HUDEP-2 (cell line): Measurements from ENCODE around the gene ADAMTS2.
"Not testable (repeated sequence)": the region's sequence is repeated elsewhere in the genome, so short reads cannot be mapped to it uniquely, and the experiment has no call there.

Source experiments
- DNase-seq, 76 experiments: peaks; one replicate each; lab custom pipeline; 2025; ENCODE audit not compliant: unreplicated experiment in 76 of 76; lab: John Stamatoyannopoulos, UW

The ADAMTS2 gene

DNA sequence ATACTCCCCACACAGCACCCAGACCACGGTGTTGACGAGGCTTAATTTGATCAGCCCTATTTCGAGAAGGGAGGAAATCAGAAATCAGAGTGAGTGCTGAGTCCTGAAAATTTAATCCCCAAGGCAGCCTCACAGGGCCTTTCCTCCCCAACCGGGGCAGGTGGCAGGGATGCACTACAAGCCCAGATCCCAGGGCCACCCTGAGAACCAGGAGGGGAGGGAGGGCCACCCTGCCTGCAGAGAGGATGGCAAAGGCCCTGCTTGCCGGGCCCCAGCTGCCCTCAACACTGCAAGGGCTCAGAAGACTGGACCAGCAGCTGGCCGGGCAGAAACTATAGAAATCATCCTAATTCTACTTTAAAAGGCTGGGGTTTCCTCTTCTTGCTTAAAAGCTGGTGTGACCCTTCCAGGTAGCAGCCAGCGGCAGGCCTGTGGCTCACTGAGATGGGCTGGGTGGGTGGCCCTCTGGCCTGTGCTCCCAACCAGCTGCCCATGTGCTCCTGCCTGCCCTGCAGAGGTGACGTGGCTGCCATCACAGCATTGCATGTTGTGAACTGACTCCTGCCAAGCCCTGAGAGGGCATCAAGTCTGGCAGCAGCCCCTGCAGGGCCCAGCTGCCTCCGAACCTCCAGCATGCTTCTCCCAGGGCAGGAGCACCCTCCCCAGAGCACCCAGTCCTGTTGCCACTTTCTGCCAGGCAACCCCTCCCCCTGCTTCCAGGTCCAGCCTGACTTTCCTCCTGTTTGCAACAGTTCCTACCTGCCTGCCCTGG, 122.8 kb downstream of the ADAMTS2 start:
- no peak for DNase-seq

DNA sequence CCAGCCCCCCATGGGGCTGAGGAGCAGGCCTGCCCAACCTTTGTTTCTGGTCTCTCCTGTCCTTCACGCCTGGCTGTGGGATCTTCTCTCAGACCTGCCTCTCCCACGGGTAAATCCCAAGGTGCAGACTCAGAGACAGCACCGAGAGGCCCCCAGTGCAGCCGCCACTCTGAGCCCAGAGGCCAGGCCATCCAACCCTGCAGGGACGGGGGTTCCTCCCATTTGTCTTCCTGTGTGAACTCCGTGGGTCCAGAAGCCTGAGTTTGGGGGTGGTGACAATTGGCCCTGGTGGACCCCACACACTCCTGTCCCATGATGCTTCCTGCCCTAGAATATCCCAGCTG, 123.4 kb downstream of the ADAMTS2 start:
- DNase-seq = no peak

GRCh38 chr5:179221196-179221876, 123.9 kb downstream of the ADAMTS2 start:
- DNase-seq = no peak

GRCh38 chr5:179220716-179221115, 124.5 kb downstream of the ADAMTS2 start:
- DNase-seq = no peak

DNA sequence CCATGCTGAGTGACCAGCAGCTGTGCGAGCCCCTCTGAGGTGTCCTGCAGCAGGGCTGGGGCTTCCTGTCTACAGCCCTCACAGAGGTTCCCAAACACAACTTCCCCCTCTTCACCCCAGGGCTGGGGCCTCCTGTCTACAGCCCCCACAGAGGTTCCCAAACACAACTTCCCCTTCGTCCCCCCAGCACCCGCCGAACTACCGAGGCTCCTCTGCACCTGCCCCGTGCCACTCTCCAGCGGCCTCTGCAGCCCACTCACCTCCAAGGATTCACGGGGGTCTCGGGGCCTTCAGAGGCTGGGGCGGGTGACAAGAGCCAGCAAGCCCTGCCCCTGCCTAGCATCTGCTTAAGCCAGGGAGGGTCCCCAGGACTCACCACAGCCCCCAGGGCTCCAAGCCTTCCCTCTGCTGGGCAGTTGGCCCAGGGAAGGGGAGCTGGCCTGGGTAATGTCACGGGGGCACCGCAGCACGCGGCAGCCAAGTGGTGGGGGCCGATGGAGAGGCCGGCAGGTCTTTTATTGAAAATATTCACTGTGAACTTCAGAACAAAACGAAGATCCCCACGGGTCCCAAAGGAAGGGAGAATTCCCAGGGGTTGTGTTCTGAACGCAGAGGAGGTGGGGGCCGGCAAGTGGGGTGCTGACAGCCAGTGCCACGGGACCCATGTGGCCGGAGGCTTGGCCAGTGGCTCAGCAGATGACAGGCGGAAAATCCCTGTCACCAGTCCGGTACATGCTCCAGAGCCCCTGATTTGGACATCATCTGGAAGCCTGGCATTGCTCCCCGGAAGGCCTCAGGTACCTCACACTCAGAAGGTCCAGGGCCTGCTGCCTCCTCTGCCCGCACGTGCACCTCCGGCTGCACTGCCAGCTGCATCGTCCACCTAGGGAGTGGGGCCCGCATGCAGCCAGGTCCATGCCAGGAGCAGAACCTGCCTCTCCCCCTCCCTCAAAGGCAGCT, 125.3 kb downstream of the ADAMTS2 start:
- DNase-seq = no peak

DNA sequence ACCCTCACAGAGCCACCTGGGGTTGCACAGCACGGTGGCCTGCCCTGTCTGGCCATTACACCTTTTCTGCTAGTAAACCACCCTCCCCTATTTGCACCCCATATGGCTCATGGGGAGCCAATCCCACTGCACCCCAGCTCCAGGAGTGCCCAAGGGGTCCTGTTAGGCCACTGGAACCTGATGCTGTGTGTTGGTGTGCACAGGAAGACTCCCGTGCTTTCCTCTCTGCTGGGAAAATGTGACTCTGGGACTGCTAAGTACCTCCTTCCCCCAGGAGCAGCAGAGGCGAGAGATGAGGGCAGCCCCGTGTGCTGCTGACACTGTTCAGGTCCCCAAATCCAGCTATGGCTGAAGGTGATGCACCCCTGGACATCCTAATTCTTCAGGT, 126.3 kb downstream of the ADAMTS2 start:
- DNase-seq = no peak

DNA sequence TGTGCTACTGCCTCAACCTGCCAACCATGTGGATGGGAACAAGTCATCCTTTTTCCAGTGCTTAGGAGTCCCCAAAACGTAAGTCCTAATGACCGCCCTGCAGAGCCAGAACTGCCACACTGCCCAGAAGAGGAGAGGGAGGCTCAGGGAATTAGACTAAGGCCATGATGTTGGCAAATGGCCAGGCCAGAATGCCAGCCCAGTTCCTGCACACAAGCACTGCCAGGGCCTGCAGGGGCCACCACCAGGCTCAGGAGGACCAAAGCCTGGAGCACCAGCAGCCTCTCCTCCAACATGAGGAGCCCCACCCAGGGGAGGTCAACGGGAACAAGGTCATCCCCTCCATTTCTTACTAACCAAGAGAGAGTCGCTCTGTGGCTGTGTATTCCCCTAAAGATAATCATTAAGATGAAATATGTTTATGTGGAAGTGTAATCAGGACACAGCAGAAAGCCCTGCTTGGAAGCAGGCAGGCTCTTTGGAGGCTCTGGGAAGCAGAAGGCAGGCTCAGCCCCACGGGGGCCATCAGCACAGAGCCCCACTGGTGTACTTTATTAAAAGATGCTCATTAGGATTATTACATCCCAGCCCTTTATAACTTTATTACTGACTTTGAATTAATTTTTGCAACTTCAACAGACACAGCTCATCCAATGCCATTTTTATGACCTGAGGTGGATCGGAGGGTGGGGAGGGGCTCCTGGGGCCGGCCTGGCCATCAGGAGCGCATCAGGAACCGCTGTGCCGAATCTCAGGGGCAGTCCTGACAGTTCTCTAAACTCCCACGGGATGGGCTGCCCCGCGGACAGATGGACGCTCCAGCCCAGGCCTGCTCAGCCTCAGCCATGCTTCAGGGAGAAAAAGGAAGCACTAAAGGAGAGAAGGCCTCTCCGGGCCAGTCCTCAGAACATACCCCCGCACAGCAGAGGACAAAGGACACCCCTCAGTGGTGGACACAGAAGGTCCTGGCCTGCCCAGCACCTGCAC, 127.0 kb downstream of the ADAMTS2 start:
- DNase-seq = no peak

DNA sequence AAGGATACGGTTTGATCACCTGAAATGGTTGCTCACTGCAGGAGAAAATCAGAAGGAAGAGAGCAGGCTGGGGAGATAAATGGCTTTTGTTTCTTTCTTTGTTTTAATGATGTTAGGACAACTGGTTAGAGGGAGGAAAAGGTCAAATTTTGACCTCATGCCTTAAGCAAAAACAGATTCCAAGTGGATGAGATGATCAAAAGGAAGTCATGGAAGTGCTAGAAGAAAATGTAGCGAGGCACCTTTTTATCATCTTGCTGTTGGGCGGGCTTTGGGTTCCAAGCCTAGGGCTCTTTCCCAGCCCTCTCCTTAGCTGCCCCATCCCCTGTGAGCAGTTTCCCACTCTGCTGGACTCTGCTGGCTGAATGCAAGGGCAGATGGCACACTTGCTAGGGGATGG, 127.9 kb downstream of the ADAMTS2 start:
- DNase-seq = no peak

DNA sequence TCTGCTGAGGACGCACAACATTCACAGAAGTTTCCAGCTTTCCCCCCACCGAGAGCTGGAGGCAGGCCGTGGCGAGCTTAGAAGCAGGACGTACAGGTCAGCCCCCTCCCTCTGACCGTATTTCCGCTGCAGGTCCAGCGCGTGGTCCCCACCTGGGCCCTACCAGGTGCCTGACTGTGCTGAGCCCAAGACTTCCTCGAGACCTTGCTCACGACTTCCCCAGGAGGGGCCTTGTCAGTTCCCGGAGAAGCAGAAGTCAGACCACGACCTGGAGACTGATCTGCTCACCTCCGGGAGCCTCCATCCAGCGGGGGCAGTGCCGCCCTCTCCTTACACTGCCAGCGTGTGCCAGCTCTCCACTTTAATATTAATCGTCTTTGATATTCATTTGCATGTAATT, 128.9 kb downstream of the ADAMTS2 start:
- not testable (repeated sequence) for DNase-seq

- no peak for DNase-seq
Measured at GRCh38 chr5:179215576-179215975, 129.7 kb downstream of the ADAMTS2 start.

- DNase-seq = no peak
Measured at GRCh38 chr5:179214678-179215077, 130.6 kb downstream of the ADAMTS2 start.

- DNase-seq = no peak
Measured at GRCh38 chr5:179212870-179213269, 132.4 kb downstream of the ADAMTS2 start.

- DNase-seq = no peak
Measured at GRCh38 chr5:179211631-179212030, 133.6 kb downstream of the ADAMTS2 start.

GRCh38 chr5:179211068-179211467, 134.2 kb downstream of the ADAMTS2 start:
- no peak for DNase-seq

GRCh38 chr5:179210478-179210877, 134.8 kb downstream of the ADAMTS2 start:
- no peak for DNase-seq

GRCh38 chr5:179209359-179210150, 135.7 kb downstream of the ADAMTS2 start:
- no peak for DNase-seq

GRCh38 chr5:179208706-179209358, 136.4 kb downstream of the ADAMTS2 start:
- DNase-seq = no peak

DNA sequence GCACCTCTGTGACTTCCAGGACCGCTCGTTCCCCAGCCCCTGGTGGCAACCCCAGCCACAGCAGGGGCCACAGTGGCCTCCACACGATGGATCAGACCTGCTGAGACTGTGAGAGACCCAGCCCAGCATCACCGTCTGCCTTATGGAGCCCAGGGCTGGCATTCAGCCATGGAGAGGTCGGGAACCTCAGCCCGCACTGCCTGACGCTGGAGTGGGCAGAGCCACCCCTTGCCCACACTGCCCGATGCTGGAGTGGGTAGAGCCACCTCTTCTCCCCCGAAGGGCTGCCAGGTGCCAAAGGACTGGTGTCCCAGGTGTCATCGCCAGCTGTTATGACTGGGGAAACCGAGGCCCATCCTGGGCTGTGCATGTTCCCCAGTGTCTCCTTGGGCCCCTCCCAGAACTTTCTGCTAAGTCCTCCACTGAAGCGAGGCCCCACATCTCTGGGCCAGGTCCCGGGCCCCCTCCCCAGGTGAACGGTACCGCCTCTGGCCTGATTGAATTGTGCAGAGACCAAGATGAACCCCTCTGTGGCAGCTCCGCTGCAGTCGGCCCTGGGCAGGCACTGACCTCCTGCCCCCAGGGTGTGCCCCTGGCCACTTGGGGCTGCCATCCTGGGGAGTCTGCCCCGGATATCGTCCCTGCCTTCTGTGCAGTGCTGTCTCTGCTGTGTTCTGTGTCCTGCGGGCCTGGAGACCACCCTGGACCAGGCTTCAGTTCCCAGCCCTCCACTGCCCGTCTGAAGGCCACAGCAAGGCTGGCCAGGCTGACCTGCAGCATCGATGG, 137.1 kb downstream of the ADAMTS2 start:
- DNase-seq = no peak
